Thoracic aorta (tissue), 2 donors: ENCODE measurements around the gene CCDC3. TPM values are rescaled to one million over a fixed set of nuclear protein-coding genes. Genes with fewer than 3 reads are reported as not detected.
A peak's percentile ranks its signal among the peaks of the same experiment; 100 is the strongest.

Experiments used
- ATAC-seq: fragments of 150-250 bp; one replicate; pipeline ENCODE4 v1.8.0; 2017; ENCODE audit warnings: low read depth; ENCODE audit not compliant: insufficient number of reproducible peaks, low FRiP score
- DNase-seq: peaks from one replicate; pipeline ENCODE4 v3.0.0-alpha.2; 2020; ENCODE audit warnings: low spot score
- H3K27ac ChIP-seq, 2 donors: fragments of 200-600 bp; sonication (generic); 1 replicate in 1 of 2; 2 replicates in 1 of 2; pipeline ENCODE4 v1.5.1; 2016; ENCODE audit warnings: mild to moderate bottlenecking in 2 of 2, moderate library complexity in 2 of 2
- H3K27me3 ChIP-seq: fragments of 200-600 bp; sonication (generic); replicated peaks from 2 replicates; pipeline ENCODE4 v1.6.0; 2016; ENCODE audit warnings: mild to moderate bottlenecking; ENCODE audit not compliant: insufficient read depth
- H3K36me3 ChIP-seq: fragments of 200-600 bp; sonication (generic); one replicate; pipeline ENCODE4 v1.5.1; 2016
- H3K4me1 ChIP-seq, 2 donors: fragments of 200-600 bp; sonication (generic); 1 replicate in 1 of 2; 2 replicates in 1 of 2; pipeline versions ENCODE4 v1.5.1 to v1.6.0; 2016; ENCODE audit warnings: low read depth in 2 of 2, mild to moderate bottlenecking in 1 of 2; ENCODE audit not compliant: control insufficient read depth in 1 of 2
- H3K4me3 ChIP-seq: fragments of 200-600 bp; sonication (generic); 2 replicates; pipeline ENCODE4 v1.5.1; 2016; ENCODE audit warnings: mild to moderate bottlenecking
- H3K9me3 ChIP-seq: fragments of 200-600 bp; sonication (generic); 2 replicates; pipeline ENCODE4 v1.5.1; 2016
- total RNA-seq, 2 donors: library from RNA; depleted of rRNA; stranded (reverse); fragments of >200 nt; gene quantifications; one replicate each; pipeline versions ENCODE4 v1.1.0 to v1.2.3, GENCODE V29; 2016
- TF ChIP-seq, protein P1 (sequence below): fragments of 200-600 bp; sonication (generic); IDR thresholded peaks from one replicate; pipeline ENCODE4 v1.5.1; 2019; ENCODE audit warnings: antibody characterized with exemption

CCDC3 gene
- total RNA-seq, 2 donors from 2014 or later: 127 to 137 TPM

DNA sequence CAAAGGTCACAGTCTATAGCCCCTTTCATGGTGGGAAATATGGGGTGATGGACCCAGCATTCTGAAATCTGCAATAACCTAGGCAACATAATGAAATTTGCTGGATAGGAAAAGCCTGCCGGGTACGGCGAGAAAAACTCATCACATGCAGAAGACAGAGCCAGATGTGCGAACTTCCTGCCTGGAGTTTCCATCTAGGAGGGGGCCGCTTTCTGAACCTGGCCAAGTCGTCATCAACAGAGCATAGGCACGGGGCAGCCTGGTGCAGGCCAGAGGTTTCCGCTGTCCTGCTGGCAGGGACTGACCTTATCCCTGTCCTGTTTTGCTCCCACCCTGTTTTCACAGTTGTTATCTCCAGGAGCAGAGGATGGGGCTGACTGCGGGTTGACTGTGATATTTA is 27.4 kb downstream of the CCDC3 start:
- DNase-seq (no peak), ATAC-seq (no peak)
- Histone ChIP-seq H3K9me3 (no peaks in the 10 kb centered on the region), H3K27me3 (no peaks in the 10 kb centered on the region), H3K27ac (no peak overlapping the region), H3K4me1 (peaks cover 0 to 26% of the 10 kb centered on the region in 2 donors), H3K36me3 (no peaks in the 10 kb centered on the region), H3K4me3 (no peak overlapping the region)
- TF ChIP-seq, protein P1, sequence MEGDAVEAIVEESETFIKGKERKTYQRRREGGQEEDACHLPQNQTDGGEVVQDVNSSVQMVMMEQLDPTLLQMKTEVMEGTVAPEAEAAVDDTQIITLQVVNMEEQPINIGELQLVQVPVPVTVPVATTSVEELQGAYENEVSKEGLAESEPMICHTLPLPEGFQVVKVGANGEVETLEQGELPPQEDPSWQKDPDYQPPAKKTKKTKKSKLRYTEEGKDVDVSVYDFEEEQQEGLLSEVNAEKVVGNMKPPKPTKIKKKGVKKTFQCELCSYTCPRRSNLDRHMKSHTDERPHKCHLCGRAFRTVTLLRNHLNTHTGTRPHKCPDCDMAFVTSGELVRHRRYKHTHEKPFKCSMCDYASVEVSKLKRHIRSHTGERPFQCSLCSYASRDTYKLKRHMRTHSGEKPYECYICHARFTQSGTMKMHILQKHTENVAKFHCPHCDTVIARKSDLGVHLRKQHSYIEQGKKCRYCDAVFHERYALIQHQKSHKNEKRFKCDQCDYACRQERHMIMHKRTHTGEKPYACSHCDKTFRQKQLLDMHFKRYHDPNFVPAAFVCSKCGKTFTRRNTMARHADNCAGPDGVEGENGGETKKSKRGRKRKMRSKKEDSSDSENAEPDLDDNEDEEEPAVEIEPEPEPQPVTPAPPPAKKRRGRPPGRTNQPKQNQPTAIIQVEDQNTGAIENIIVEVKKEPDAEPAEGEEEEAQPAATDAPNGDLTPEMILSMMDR: no peak

DNA sequence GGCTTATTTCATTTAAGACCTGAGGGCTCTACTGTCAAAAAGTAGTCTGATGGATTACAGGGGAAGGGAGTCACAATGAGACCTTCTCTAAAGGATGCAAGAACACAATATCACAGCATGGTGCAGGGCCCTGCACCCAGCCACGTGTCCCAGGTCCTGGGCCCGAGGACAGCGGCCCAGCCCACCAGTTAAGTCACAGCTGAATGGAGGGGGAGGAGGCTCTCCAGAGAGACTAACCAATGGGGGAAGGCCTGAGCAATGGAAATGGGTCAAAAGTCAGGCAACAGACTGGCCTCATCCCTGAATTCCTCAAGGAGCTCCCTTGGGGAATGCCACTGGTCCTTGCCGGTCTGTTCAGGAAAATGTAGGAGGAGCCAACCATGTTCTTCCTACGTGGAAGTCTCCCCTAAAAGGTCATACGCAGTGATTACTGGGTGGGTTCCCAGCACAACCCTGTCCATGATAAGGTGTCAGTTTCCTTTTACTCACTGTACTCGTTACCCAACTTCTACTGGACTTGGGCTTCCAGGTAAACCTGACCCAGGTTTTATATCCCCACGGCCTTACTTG is 28.3 kb downstream of the CCDC3 start:
- Histone ChIP-seq H3K36me3 (no peaks in the 10 kb centered on the region), H3K27ac (no peak overlapping the region), H3K4me3 (no peak overlapping the region), H3K27me3 (no peaks in the 10 kb centered on the region), H3K4me1 (peaks cover 0 to 26% of the 10 kb centered on the region in 2 donors), H3K9me3 (no peaks in the 10 kb centered on the region)
- TF ChIP-seq, protein P1: no peak
- ATAC-seq: no peak
- DNase-seq: no peak

DNA sequence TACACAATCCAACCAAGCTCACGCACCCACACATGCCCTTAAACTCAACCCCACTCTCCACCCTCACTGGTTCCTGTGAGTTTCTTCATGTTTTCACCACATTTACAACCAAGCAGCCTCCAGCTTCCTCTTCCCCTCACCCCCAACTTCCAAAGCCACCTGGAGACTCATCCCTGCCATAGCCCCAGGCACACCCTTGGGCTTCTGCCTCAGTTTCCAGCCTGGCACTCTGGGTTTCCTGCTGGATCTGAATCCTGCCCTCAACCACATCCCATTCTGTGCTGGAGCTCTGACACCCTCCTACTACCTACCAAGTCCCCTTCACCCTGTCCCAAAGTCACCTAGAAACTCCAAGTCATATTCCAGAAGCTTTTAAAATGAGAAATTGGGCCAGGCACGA is 29.4 kb downstream of the CCDC3 start:
- Histone ChIP-seq H3K9me3 (peaks cover 5% of the 10 kb centered on the region), H3K27ac (no peak overlapping the region), H3K27me3 (no peaks in the 10 kb centered on the region), H3K4me3 (no peak overlapping the region), H3K4me1 (peaks cover 0 to 26% of the 10 kb centered on the region in 2 donors), H3K36me3 (no peaks in the 10 kb centered on the region)
- no peak for ATAC-seq
- TF ChIP-seq, protein P1: no peak
- no peak for DNase-seq

DNA sequence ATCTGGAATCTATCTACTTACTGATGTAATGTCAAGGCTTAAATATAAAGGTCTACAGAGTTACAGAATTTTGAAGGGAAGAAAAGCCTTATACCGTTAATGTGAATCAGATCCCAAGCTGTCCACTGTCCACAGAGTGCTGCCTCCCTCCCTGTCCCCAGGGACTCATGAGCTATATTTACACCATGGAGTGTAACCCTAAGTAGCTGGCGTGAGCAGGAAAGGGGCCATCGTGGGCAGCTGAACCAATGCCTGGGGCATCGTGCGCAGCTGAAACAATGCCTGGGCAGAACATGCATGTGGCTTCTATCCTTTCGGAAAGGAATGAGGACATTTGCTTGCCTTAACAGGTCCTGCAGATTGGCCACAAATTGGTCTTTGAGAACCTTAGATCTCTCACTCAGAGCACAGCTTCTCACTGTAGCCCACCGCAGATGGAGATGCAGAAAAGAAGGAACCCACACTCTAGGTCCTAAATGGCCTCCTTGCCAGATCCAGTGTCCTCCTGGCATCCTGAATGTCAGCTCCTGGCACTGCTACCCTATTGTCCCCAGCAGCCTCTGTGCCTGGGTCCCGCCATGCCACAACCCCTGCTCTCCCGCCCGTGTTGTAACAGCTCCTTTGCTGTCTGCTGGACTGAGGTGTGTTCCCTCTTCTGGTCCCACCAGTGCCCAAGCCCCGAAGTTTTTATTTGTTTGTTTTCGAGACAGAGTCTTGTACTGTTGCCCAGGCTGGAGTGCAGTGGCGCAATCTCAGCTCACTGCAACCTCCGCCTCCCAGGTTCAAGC is 30.3 kb downstream of the CCDC3 start:
- ATAC-seq (no peak), DNase-seq (no peak)
- Histone ChIP-seq H3K36me3 (no peaks in the 10 kb centered on the region), H3K27ac (peak overlapping the region; percentile 33 to 45), H3K27me3 (no peaks in the 10 kb centered on the region), H3K4me1 (peaks cover 0 to 21% of the 10 kb centered on the region in 2 donors), H3K9me3 (peaks cover 5% of the 10 kb centered on the region), H3K4me3 (no peak overlapping the region)
- TF ChIP-seq, protein P1: no peak

DNA sequence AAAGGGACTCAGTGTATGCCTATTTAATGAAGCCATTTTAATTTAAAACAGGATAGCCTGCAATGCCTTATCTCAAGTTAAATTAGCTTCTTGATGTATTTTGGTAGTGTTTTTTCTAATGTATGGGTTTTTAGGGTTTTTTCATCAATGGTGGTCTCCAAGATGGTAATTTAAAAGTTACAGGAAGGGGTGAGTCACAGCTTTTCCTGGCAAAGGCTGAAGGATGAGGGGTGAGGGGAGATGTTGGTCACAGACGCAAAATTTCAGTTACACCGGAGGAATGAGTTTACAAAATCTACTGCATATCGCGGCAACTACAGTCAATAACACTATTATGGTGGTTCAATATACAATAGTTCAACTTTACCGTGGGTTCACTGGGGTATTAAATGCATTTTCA is 31.6 kb downstream of the CCDC3 start:
- Histone ChIP-seq H3K4me1 (peaks cover 0 to 16% of the 10 kb centered on the region in 2 donors), H3K36me3 (no peaks in the 10 kb centered on the region), H3K9me3 (peaks cover 5% of the 10 kb centered on the region), H3K27me3 (no peaks in the 10 kb centered on the region), H3K27ac (no peak overlapping the region), H3K4me3 (no peak overlapping the region)
- ATAC-seq (no peak), DNase-seq (no peak)
- TF ChIP-seq, protein P1: no peak
